ENCODE data around the gene PARP3. TPM values are rescaled to one million over a fixed set of nuclear protein-coding genes. Genes with fewer than 3 reads are reported as not detected.

Gene PARP3
- total and polyA plus RNA-seq, 10 of the 15 experiments (the other 5 are each of a cell fraction or from before 2014, with no cell fraction given), result 2.1 to 31.2 (median 19.5) TPM

DNA sequence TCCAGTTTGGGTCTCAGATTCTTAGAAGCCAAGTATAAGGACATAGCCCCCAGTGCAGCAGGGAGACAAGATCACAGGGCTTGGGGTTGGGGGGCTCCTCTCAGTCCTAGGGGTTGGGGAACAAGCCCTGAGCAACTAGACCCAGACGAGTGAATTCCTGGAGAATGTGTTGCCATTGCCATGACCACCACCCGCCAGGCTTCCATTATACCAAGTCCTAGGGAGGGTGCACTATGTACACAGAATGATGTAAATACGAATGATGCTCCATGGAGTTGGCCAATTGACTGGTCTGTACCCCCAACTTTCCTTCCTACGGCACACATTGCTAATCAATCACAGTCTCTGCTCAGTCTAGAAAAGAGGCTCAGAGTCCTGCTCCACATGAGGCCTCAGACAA lies 47.8 kb upstream of the PARP3 start (continued):
- TF ChIP-seq GABPA (IDR thresholded peaks at IDR 0.05; ENCODE audit: low read depth) (no peak), ZNF207 (IDR thresholded peaks at IDR 0.05; ENCODE audit: borderline replicate concordance) (no peak), PML (IDR thresholded peaks at IDR 0.05; ENCODE audit: low read length) (no peak), NR2C1 (IDR thresholded peaks at IDR 0.05) (no peak), CBX5 (IDR thresholded peaks at IDR 0.05; ENCODE audit: low read depth) (no peak), LARP7 (IDR thresholded peaks at IDR 0.05) (no peak)
- TF ChIP-seq, protein P1, sequence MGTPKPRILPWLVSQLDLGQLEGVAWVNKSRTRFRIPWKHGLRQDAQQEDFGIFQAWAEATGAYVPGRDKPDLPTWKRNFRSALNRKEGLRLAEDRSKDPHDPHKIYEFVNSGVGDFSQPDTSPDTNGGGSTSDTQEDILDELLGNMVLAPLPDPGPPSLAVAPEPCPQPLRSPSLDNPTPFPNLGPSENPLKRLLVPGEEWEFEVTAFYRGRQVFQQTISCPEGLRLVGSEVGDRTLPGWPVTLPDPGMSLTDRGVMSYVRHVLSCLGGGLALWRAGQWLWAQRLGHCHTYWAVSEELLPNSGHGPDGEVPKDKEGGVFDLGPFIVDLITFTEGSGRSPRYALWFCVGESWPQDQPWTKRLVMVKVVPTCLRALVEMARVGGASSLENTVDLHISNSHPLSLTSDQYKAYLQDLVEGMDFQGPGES (IDR thresholded peaks at IDR 0.05), result no peak

DNA sequence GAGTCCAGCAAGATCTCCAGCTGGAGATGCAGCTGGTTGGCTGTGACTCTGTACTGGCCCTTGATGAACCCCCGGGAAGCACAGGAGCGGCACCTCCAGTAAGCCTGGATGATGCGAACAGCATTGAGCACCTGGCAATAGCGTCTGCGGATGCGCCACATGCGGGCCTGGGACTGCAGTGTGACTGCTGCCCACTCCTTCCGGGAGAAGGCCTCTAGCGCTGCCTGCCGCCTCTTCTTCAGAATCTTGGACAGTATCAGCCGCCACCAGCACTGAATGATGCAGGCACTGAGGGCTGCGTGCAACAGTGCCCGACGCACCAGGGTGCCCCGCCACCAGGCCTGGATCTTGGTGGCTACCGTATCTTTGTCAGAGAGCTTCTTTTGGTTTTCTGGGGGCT lies 47.2 kb upstream of the PARP3 start:
- RAD21 ChIA-PET (ENCODE audit: unreplicated experiment), result no interaction called here
- TF ChIP-seq KLF5 (IDR thresholded peaks at IDR 0.05; ENCODE audit: partially characterized antibody) (no peak), SMARCA5 (IDR thresholded peaks at IDR 0.05) (no peak), CHD1 (IDR thresholded peaks at IDR 0.05; ENCODE audit: low read depth, low read length) (no peak), MYC (IDR thresholded peaks at IDR 0.05; ENCODE audit: insufficient read depth, insufficient read length, insufficient replicate concordance, low read length, severe bottlenecking) (no peak), DPF2 (IDR thresholded peaks at IDR 0.05) (no peak)
- TF ChIP-seq, protein P2, sequence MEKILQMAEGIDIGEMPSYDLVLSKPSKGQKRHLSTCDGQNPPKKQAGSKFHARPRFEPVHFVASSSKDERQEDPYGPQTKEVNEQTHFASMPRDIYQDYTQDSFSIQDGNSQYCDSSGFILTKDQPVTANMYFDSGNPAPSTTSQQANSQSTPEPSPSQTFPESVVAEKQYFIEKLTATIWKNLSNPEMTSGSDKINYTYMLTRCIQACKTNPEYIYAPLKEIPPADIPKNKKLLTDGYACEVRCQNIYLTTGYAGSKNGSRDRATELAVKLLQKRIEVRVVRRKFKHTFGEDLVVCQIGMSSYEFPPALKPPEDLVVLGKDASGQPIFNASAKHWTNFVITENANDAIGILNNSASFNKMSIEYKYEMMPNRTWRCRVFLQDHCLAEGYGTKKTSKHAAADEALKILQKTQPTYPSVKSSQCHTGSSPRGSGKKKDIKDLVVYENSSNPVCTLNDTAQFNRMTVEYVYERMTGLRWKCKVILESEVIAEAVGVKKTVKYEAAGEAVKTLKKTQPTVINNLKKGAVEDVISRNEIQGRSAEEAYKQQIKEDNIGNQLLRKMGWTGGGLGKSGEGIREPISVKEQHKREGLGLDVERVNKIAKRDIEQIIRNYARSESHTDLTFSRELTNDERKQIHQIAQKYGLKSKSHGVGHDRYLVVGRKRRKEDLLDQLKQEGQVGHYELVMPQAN (conservative IDR thresholded peaks at IDR 0.05), result no peak
- TF ChIP-seq, protein P3, sequence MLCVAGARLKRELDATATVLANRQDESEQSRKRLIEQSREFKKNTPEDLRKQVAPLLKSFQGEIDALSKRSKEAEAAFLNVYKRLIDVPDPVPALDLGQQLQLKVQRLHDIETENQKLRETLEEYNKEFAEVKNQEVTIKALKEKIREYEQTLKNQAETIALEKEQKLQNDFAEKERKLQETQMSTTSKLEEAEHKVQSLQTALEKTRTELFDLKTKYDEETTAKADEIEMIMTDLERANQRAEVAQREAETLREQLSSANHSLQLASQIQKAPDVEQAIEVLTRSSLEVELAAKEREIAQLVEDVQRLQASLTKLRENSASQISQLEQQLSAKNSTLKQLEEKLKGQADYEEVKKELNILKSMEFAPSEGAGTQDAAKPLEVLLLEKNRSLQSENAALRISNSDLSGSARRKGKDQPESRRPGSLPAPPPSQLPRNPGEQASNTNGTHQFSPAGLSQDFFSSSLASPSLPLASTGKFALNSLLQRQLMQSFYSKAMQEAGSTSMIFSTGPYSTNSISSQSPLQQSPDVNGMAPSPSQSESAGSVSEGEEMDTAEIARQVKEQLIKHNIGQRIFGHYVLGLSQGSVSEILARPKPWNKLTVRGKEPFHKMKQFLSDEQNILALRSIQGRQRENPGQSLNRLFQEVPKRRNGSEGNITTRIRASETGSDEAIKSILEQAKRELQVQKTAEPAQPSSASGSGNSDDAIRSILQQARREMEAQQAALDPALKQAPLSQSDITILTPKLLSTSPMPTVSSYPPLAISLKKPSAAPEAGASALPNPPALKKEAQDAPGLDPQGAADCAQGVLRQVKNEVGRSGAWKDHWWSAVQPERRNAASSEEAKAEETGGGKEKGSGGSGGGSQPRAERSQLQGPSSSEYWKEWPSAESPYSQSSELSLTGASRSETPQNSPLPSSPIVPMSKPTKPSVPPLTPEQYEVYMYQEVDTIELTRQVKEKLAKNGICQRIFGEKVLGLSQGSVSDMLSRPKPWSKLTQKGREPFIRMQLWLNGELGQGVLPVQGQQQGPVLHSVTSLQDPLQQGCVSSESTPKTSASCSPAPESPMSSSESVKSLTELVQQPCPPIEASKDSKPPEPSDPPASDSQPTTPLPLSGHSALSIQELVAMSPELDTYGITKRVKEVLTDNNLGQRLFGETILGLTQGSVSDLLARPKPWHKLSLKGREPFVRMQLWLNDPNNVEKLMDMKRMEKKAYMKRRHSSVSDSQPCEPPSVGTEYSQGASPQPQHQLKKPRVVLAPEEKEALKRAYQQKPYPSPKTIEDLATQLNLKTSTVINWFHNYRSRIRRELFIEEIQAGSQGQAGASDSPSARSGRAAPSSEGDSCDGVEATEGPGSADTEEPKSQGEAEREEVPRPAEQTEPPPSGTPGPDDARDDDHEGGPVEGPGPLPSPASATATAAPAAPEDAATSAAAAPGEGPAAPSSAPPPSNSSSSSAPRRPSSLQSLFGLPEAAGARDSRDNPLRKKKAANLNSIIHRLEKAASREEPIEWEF (IDR thresholded peaks at IDR 0.05; ENCODE audit: insufficient replicate concordance, low read depth, low read length), result no peak

More for the DNA sequence above, 47.2 kb upstream of the PARP3 start:
- H3K27ac ChIP-seq (ENCODE audit: control insufficient read depth, insufficient read depth), result no peak overlapping the region
- WGBS (ENCODE audit: insufficient coverage, insufficient replicate concordance, low lambda C conversion rate, missing lambda C conversion rate), result 53% methylated on average over 16 of the region's 16 CpGs
- no peak overlapping the region for H3K4me2 ChIP-seq (ENCODE audit: control insufficient read depth, insufficient read depth)
- no peaks in the 10 kb centered on the region for H3K4me1 ChIP-seq (ENCODE audit: control insufficient read depth, insufficient read depth, low read length)
- POLR2A ChIA-PET, result no interaction called here
- H3K36me3 ChIP-seq (ENCODE audit: control insufficient read depth in 2 of 2, insufficient read depth in 2 of 2, low read length in 1 of 2), result no peaks in the 10 kb centered on the region
- BruUV-seq (replicated peaks), result no TSS peak
- DNase-seq (ENCODE audit: low read depth, low spot score) (no peak), ATAC-seq (no peak), FAIRE-seq (no peak)
- H3K4me3 ChIP-seq, result no peak overlapping the region
- SMC1A ChIA-PET (ENCODE audit: uncharacterized antibody, unreplicated experiment), result no interaction called here
- no peaks in the 10 kb centered on the region for H4K20me1 ChIP-seq (ENCODE audit: control insufficient read depth, insufficient read depth)
- H3K9me3 ChIP-seq (replicated peaks; ENCODE audit: control insufficient read depth, insufficient read depth, low read length), result no peaks in the 10 kb centered on the region
- CTCF ChIA-PET, result no interaction called here
- H3K79me2 ChIP-seq (ENCODE audit: control insufficient read depth, insufficient read depth, low read length), result no peaks in the 10 kb centered on the region
- no peak overlapping the region for H3K9ac ChIP-seq (ENCODE audit: control insufficient read depth, insufficient read depth, low read length)
- no peak overlapping the region for H2AFZ ChIP-seq (ENCODE audit: control insufficient read depth, low read depth, low read length)
- in situ Hi-C loops (cut with MboI) (no loop called here), intact Hi-C loops (cut with micrococcal nuclease; ENCODE audit: unreplicated experiment) (no loop called here)
- H3K27me3 ChIP-seq (replicated peaks in 1 of 2; ENCODE audit: control insufficient read depth in 2 of 2, insufficient read depth in 2 of 2, low read length in 1 of 2), result no peaks in the 10 kb centered on the region; a peak in 1 of 4 replicates

All from GM12878 (cell line).